Neural cell (in vitro differentiated cells): ENCODE results near the gene UGT3A1.
"Not testable (repeated sequence)": the region's sequence is repeated elsewhere in the genome, so short reads cannot be mapped to it uniquely, and the experiment has no call there.

ENCODE experiments used
- CTCF ChIP-seq: fragments of 450-650 bp; IDR thresholded peaks from 2 replicates; pipeline ENCODE4 v1.5.1; 2014; ENCODE audit warnings: antibody characterized with exemption, mild to moderate bottlenecking, moderate library complexity; ENCODE audit not compliant: poor library complexity, severe bottlenecking
- EP300 ChIP-seq: fragments of 450-650 bp; conservative IDR thresholded peaks from 2 replicates; pipeline ENCODE4 v1.6.1; 2014; ENCODE audit warnings: antibody characterized with exemption, mild to moderate bottlenecking, moderate library complexity; ENCODE audit not compliant: poor library complexity, severe bottlenecking
- EZH2 ChIP-seq: fragments of 200-600, 300-800 bp; shearing (Covaris generic), sonication (generic); IDR thresholded peaks from 2 replicates; pipeline ENCODE4 v1.6.1; 2014; ENCODE audit warnings: antibody characterized with exemption, low read length, borderline replicate concordance, mild to moderate bottlenecking; ENCODE audit not compliant: insufficient read depth, poor library complexity, severe bottlenecking
- MXI1 ChIP-seq: fragments of 450-650 bp; conservative IDR thresholded peaks from 2 replicates; pipeline ENCODE4 v1.6.1; 2014; ENCODE audit warnings: antibody characterized with exemption, mild to moderate bottlenecking; ENCODE audit not compliant: poor library complexity, severe bottlenecking
- POLR2AphosphoS5 ChIP-seq: IDR thresholded peaks from 2 replicates; pipeline ENCODE4 v1.6.1; 2012
- TAF1 ChIP-seq: IDR thresholded peaks from 2 replicates; pipeline ENCODE4 v1.6.1; 2012; ENCODE audit warnings: low read depth

- TF ChIP-seq CTCF, POLR2AphosphoS5, EZH2, MXI1, EP300, TAF1: not testable (repeated sequence)
These were observed 43.4 kb upstream of the UGT3A1 start for GRCh38 chr5:36034536-36035134.
